A549 (cell line): ENCODE data around the gene MACF1. TPM values are rescaled to one million over a fixed set of nuclear protein-coding genes. Genes with fewer than 3 reads are reported as not detected.

ENCODE experiments used
- ATAC-seq, 2 experiments: fragments of 200-7000 bp in 1 of 2; fragments of >200 bp in 1 of 2; cut with Nextera tagmentation in 1 of 2; cut with Tn5 transposase in 1 of 2; 3 replicates each; pipeline versions ENCODE4 v1.8.0 to v1.9.1; 2018 to 2020; ENCODE audit warnings: mild to moderate bottlenecking in 1 of 2, moderate library complexity in 1 of 2
- CTCF ChIA-PET: fragments of 300-600 bp; sonication (Branson Sonifier 250); formaldehyde crosslinking; extraction: SDS; loops from one replicate; lab custom pipeline; 2021; ENCODE audit warnings: antibody characterized with exemption, inconsistent platforms; lab: Yijun Ruan, JAX
- POLR2A ChIA-PET: fragments of 350-600 bp; formaldehyde crosslinking; extraction: SDS; loops from one replicate; lab custom pipeline; 2021; ENCODE audit warnings: antibody characterized with exemption, inconsistent platforms; lab: Yijun Ruan, JAX
- DNase-seq, 2 experiments: peaks; one replicate each; pipeline versions ENCODE4 v3.0.0 to v3.0.0-alpha.2; 2011 to 2016; ENCODE audit warnings: low read depth in 1 of 2, low spot score in 1 of 2
- FAIRE-seq: peaks from 2 replicates; lab custom pipeline; 2011; peaks lifted over from hg19 to GRCh38; lab: Jason Lieb, UNC
- H3K27ac ChIP-seq, 2 experiments: fragments of >200 bp; sonication (Bioruptor Twin); formaldehyde crosslinking; 3 replicates each; pipeline ENCODE4 v1.5.1; 2016 to 2017
- H3K4me1 ChIP-seq: fragments of >200 bp; sonication (Bioruptor Twin); formaldehyde crosslinking; 3 replicates; pipeline ENCODE4 v1.6.1; 2016
- H3K4me2 ChIP-seq: fragments of >200 bp; sonication (Bioruptor Twin); formaldehyde crosslinking; 3 replicates; pipeline ENCODE4 v1.6.1; 2016
- H3K4me3 ChIP-seq: fragments of >200 bp; sonication (Bioruptor Twin); formaldehyde crosslinking; 3 replicates; pipeline ENCODE4 v1.5.1; 2016
- H3K9me3 ChIP-seq: fragments of >200 bp; sonication (Bioruptor Twin); formaldehyde crosslinking; 3 replicates; pipeline ENCODE4 v1.6.1; 2016
- CBX2 ChIP-seq: fragments of 200-600 bp; sonication (generic); IDR thresholded peaks from 2 replicates; pipeline ENCODE4 v1.6.1; 2016; ENCODE audit warnings: low read depth, mild to moderate bottlenecking, borderline replicate concordance
- CBX8 ChIP-seq: fragments of 200-600 bp; sonication (generic); IDR thresholded peaks from 2 replicates; pipeline ENCODE4 v1.6.1; 2016
- CEBPB ChIP-seq, 2 experiments: fragments of >200 bp in 1 of 2; sonication (Bioruptor Twin) in 1 of 2; formaldehyde crosslinking in 1 of 2; IDR thresholded peaks; 2 replicates each; pipeline ENCODE4 v1.6.1; 2012 to 2016
- EHMT2 ChIP-seq: fragments of 200-600 bp; sonication (generic); IDR thresholded peaks from 2 replicates; pipeline ENCODE4 v1.6.1; 2016; ENCODE audit warnings: antibody characterized with exemption, low read depth, mild to moderate bottlenecking, moderate library complexity
- EP300 ChIP-seq, 2 experiments: fragments of >200 bp; sonication (Bioruptor Twin); formaldehyde crosslinking; IDR thresholded peaks; 2 replicates in 1 of 2; 3 replicates in 1 of 2; pipeline ENCODE4 v1.6.1; 2016 to 2017
- ESRRA ChIP-seq: fragments of 150-350 bp; IDR thresholded peaks from 2 replicates; pipeline ENCODE4 v1.6.1; 2014; ENCODE audit warnings: mild to moderate bottlenecking, low read length, borderline replicate concordance
- FOSL2 ChIP-seq, 2 experiments: fragments of 450-650 bp in 1 of 2; fragments of >200 bp in 1 of 2; sonication (Bioruptor Twin) in 1 of 2; formaldehyde crosslinking; IDR thresholded peaks; 2 replicates each; pipeline versions ENCODE4 v1.5.0 to v1.6.1; 2016 to 2020; ENCODE audit warnings: mild to moderate bottlenecking in 1 of 2, moderate library complexity in 1 of 2
- FOXS1 ChIP-seq: fragments of 250-450 bp; sonication (Bioruptor Pico); IDR thresholded peaks from 2 replicates; pipeline ENCODE4 v1.5.0; 2020; ENCODE audit warnings: mild to moderate bottlenecking, moderate library complexity
- GATA3 ChIP-seq: IDR thresholded peaks from 2 replicates; pipeline ENCODE4 v1.6.1; 2012; ENCODE audit warnings: borderline replicate concordance
- HEYL ChIP-seq: fragments of 250-450 bp; sonication (Bioruptor Pico); IDR thresholded peaks from 2 replicates; pipeline ENCODE4 v1.8.0; 2021; ENCODE audit warnings: mild to moderate bottlenecking, moderate library complexity
- HOXB5 ChIP-seq: fragments of 250-450 bp; sonication (Bioruptor Pico); IDR thresholded peaks from 2 replicates; pipeline ENCODE4 v1.5.0; 2020; ENCODE audit warnings: mild to moderate bottlenecking, moderate library complexity
- JUN ChIP-seq, 2 experiments: fragments of >200 bp; sonication (Bioruptor Twin); formaldehyde crosslinking; IDR thresholded peaks; 2 replicates in 1 of 2; 3 replicates in 1 of 2; pipeline ENCODE4 v1.6.1; 2016 to 2017
- JUNB ChIP-seq: fragments of >200 bp; sonication (Bioruptor Twin); formaldehyde crosslinking; IDR thresholded peaks from 2 replicates; pipeline ENCODE4 v1.6.1; 2016
- MAX ChIP-seq: IDR thresholded peaks from 2 replicates; pipeline ENCODE4 v1.6.1; 2012
- MYC ChIP-seq: IDR thresholded peaks from 2 replicates; pipeline ENCODE4 v1.6.1; 2012; ENCODE audit warnings: mild to moderate bottlenecking, inconsistent platforms, low read length, improper control_type of control experiment, borderline replicate concordance
- NPAS2 ChIP-seq: fragments of 250-450 bp; sonication (Bioruptor Pico); IDR thresholded peaks from 2 replicates; pipeline ENCODE4 v1.8.0; 2022; ENCODE audit warnings: mild to moderate bottlenecking, moderate library complexity, borderline replicate concordance
- NR3C1 ChIP-seq: fragments of >200 bp; sonication (Bioruptor Twin); formaldehyde crosslinking; IDR thresholded peaks from 3 replicates; pipeline ENCODE4 v1.6.1; 2017
- PHF8 ChIP-seq: fragments of 200-600 bp; sonication (generic); IDR thresholded peaks from 2 replicates; pipeline ENCODE4 v1.6.1; 2016; ENCODE audit warnings: low read depth, mild to moderate bottlenecking, antibody characterized with exemption, moderate library complexity, borderline replicate concordance
- POLR2AphosphoS2 ChIP-seq: conservative IDR thresholded peaks from 2 replicates; pipeline ENCODE4 v1.6.1; 2012; ENCODE audit warnings: low read length, improper control_type of control experiment, inconsistent platforms
- RAD21 ChIP-seq, 2 experiments: fragments of >200 bp in 1 of 2; sonication (Bioruptor Twin) in 1 of 2; formaldehyde crosslinking in 1 of 2; IDR thresholded peaks in 1 of 2; conservative IDR thresholded peaks in 1 of 2; 2 replicates in 1 of 2; 3 replicates in 1 of 2; pipeline ENCODE4 v1.6.1; 2012 to 2018; ENCODE audit warnings: inconsistent platforms in 1 of 2
- RNF2 ChIP-seq: fragments of 200-600 bp; sonication (generic); IDR thresholded peaks from 2 replicates; pipeline ENCODE4 v1.6.1; 2016; ENCODE audit warnings: low read depth, mild to moderate bottlenecking, antibody characterized with exemption, moderate library complexity, borderline replicate concordance
- SMC3 ChIP-seq: fragments of >200 bp; sonication (Bioruptor Twin); formaldehyde crosslinking; IDR thresholded peaks from 3 replicates; pipeline ENCODE4 v1.6.1; 2018; ENCODE audit warnings: inconsistent platforms
- TP53 ChIP-seq: fragments of 250-450 bp; sonication (Bioruptor Pico); IDR thresholded peaks from 2 replicates; pipeline ENCODE4 v1.5.0; 2021; ENCODE audit warnings: mild to moderate bottlenecking, moderate library complexity
- ZC3H11A ChIP-seq: fragments of 450-650 bp; IDR thresholded peaks from 2 replicates; pipeline ENCODE4 v1.6.1; 2014; ENCODE audit warnings: antibody characterized with exemption, mild to moderate bottlenecking
- WGBS: methylation state at CpG from one replicate; pipeline ENCODE4 v1.1.6; 2017; ENCODE audit errors: missing lambda C conversion rate; 5-methylcytosine and 5-hydroxymethylcytosine counted together
- polyA plus RNA-seq, 4 experiments: library from polyadenylated mRNA; depleted of rRNA in 3 of 4; stranded (reverse); fragments of >200 nt; fragmentation: RNase III in 1 of 4; extraction: RNeasy Plus Mini Kit Qiagen cat#74134 plus additional on column Dnase treatment in 1 of 4; gene quantifications; 2 replicates in 3 of 4; 3 replicates in 1 of 4; pipeline ENCODE4 v1.2.3, GENCODE V29; 2011 to 2017
- TF ChIP-seq, protein P1 (sequence below): IDR thresholded peaks from 2 replicates; pipeline ENCODE4 v1.6.1; 2012; ENCODE audit warnings: low read depth, borderline replicate concordance
- TF ChIP-seq, protein P2 (sequence below): fragments of >200 bp; sonication (Bioruptor Twin); formaldehyde crosslinking; IDR thresholded peaks from 3 replicates; pipeline ENCODE4 v1.6.1; 2016

Gene MACF1
- polyA plus RNA-seq, 2 of the 4 experiments (the other 2 are of a cell fraction), result 45.7 to 64.2 TPM

GRCh38 chr1:39177706-39178105 is 26.8 kb upstream of the MACF1 start (continued):
- no peak for TF ChIP-seq NR3C1
- no peak for TF ChIP-seq HEYL (CRISPR knock-in tag)
- TF ChIP-seq EP300 (IDR thresholded peaks at IDR 0.05), result no peak

DNA sequence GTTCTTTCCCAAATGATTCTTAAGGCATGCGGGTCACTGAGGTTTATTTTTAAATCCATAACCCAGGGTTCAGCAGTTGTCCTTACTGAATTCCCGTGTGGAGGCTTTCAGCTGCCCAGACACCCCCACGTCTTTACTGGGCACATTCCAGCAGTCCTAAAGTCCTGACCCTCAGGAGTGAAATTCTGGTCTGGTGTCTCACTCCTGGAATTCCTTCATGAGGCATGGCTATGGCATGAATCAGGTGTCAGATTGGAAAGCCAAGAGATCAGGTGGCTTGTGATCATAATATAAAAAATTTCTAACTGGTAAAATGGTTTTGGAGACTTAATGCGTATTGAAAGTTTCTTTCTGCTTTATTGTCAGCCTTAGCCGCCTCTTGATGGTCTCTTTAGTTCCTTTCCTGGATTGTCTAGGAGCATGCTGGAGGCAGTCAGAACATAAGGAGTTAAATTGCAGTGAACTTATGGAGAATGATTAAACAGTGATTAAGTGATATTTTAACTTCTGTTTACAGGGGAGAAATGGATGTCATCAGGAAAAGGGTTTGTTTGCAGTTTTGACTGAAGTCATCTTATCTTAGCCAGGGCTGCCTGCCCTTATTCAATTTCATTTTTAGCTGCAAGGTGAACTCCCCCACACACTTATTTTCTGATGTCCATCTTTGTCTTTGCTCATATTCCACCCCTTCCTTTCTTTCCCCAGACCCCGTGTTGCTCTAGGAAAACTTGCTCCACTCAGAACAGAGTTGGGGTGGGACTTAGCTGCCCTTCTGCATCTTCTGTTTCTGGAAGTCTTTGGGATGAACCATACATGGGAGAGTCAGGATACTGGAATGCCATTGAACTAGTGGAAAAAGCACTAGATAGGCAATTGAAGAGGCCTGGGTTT is 25.7 kb upstream of the MACF1 start:
- peaks cover 79% of the 10 kb centered on the region for H3K4me1 ChIP-seq
- FAIRE-seq (peak; percentile 18), ATAC-seq (peak; percentile 84 to 87), DNase-seq (peak; percentile 39 to 89)
- H3K4me3 ChIP-seq, result no peak overlapping the region
- H3K27ac ChIP-seq, result peak overlapping the region; percentile 91 to 93
- peak overlapping the region; percentile 86 for H3K4me2 ChIP-seq
- ChIA-PET POLR2A (interaction anchor here (0.9 to 1.0 kb wide), 2 partner anchors 13 to 14 kb away, joined by 3 read pairs; no protein-coding TSS in a partner anchor), CTCF (interaction anchor here (0.6 to 2.5 kb wide), 8 partner anchors 9 to 80 kb away, joined by 3 to 17 read pairs (median 4); no protein-coding TSS in a partner anchor)
- WGBS, result 2% methylated on average over 4 of the region's 6 CpGs
- no peak for TF ChIP-seq EHMT2
- peak; percentile 62 for TF ChIP-seq MAX
- TF ChIP-seq, protein P1, sequence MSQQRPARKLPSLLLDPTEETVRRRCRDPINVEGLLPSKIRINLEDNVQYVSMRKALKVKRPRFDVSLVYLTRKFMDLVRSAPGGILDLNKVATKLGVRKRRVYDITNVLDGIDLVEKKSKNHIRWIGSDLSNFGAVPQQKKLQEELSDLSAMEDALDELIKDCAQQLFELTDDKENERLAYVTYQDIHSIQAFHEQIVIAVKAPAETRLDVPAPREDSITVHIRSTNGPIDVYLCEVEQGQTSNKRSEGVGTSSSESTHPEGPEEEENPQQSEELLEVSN, result no peak
- no peak for TF ChIP-seq HEYL (CRISPR knock-in tag)
- TF ChIP-seq POLR2AphosphoS2, result no peak
- TF ChIP-seq JUN (IDR thresholded peaks at IDR 0.05), result peak; percentile 78; a peak in 3 of 5 replicates
- TF ChIP-seq CBX8, result no peak
- peak in 1 of 2 experiments; percentile 32; a peak in 2 of 5 replicates for TF ChIP-seq RAD21 (conservative IDR thresholded peaks at IDR 0.05 in 1 of 2, IDR thresholded peaks at IDR 0.05 in 1 of 2)
- TF ChIP-seq CEBPB (IDR thresholded peaks at IDR 0.05), result peak in 1 of 2 experiments; percentile 36; a peak in 1 of 4 replicates
- peak; percentile 83 for TF ChIP-seq GATA3
- no peak for TF ChIP-seq ZC3H11A
- TF ChIP-seq MYC, result no peak
- no peak for TF ChIP-seq TP53 (CRISPR knock-in tag)
- peak; percentile 26 to 81; a peak in 3 of 5 replicates for TF ChIP-seq EP300 (IDR thresholded peaks at IDR 0.05)
- no peak for TF ChIP-seq FOXS1 (CRISPR knock-in tag)
- TF ChIP-seq HOXB5 (CRISPR knock-in tag), result no peak
- TF ChIP-seq ESRRA, result no peak
- peak; percentile 54; the same call in 1 of the 2 replicates for TF ChIP-seq FOSL2 (IDR thresholded peaks at IDR 0.05)
- peak; percentile 86 for TF ChIP-seq FOSL2 (CRISPR knock-in tag; IDR thresholded peaks at IDR 0.05)
- no peak for TF ChIP-seq CBX2
- TF ChIP-seq, protein P2, sequence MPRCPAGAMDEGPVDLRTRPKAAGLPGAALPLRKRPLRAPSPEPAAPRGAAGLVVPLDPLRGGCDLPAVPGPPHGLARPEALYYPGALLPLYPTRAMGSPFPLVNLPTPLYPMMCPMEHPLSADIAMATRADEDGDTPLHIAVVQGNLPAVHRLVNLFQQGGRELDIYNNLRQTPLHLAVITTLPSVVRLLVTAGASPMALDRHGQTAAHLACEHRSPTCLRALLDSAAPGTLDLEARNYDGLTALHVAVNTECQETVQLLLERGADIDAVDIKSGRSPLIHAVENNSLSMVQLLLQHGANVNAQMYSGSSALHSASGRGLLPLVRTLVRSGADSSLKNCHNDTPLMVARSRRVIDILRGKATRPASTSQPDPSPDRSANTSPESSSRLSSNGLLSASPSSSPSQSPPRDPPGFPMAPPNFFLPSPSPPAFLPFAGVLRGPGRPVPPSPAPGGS, result 0 out of 3 replicates have a peak, but pooled peaks have one; percentile 50
- no peak for TF ChIP-seq RNF2
- 0 out of 3 replicates have a peak, but pooled peaks have one; percentile 16 for TF ChIP-seq SMC3
- peak; percentile 87 for TF ChIP-seq JUNB
- TF ChIP-seq PHF8, result no peak
- TF ChIP-seq NPAS2 (CRISPR knock-in tag), result no peak
- H3K9me3 ChIP-seq, result peaks cover 7% of the 10 kb centered on the region; the same call in 1 of the 3 replicates
